Astrocyte (in vitro differentiated cells and primary cell): Measurements from ENCODE around the gene ACKR2.

ENCODE experiments used
- EZH2 ChIP-seq: IDR thresholded peaks from 2 replicates; pipeline ENCODE4 v1.6.1; 2012; ENCODE audit warnings: mild to moderate bottlenecking, low read length, inconsistent platforms; ENCODE audit not compliant: insufficient read depth
- TF ChIP-seq, protein P1 (sequence below): IDR thresholded peaks from 2 replicates; pipeline ENCODE4 v1.5.1; 2011; ENCODE audit warnings: low read depth, mild to moderate bottlenecking, inconsistent platforms, low read length, moderate library complexity; ENCODE audit not compliant: insufficient read depth

DNA sequence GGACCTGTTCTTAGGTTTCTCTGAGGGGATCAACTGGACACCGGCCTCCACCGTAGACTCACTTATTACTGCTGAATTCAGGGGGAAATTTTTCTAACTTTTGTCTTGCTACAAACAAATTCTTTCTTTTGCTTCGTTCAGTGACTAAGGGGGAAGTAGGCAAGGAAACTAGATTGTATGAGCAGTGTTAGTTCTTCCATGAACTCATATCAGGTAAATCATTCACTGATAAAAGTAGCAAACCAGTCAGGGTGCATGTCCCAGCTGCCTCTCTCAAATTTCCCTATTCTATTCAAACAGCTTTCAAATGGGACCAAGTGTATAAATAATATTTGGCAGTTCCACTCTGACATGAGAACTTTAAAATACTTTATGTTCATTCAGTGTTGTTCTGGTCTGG, 28.8 kb upstream of the ACKR2 start:
- TF ChIP-seq, protein P1, sequence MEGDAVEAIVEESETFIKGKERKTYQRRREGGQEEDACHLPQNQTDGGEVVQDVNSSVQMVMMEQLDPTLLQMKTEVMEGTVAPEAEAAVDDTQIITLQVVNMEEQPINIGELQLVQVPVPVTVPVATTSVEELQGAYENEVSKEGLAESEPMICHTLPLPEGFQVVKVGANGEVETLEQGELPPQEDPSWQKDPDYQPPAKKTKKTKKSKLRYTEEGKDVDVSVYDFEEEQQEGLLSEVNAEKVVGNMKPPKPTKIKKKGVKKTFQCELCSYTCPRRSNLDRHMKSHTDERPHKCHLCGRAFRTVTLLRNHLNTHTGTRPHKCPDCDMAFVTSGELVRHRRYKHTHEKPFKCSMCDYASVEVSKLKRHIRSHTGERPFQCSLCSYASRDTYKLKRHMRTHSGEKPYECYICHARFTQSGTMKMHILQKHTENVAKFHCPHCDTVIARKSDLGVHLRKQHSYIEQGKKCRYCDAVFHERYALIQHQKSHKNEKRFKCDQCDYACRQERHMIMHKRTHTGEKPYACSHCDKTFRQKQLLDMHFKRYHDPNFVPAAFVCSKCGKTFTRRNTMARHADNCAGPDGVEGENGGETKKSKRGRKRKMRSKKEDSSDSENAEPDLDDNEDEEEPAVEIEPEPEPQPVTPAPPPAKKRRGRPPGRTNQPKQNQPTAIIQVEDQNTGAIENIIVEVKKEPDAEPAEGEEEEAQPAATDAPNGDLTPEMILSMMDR, result no peak
- TF ChIP-seq EZH2, result no peak
